ENCODE results near the gene EPHA2. TPM values are rescaled to one million over a fixed set of nuclear protein-coding genes. Genes with fewer than 3 reads are reported as not detected.
"Not testable (repeated sequence)": the region's sequence is repeated elsewhere in the genome, so short reads cannot be mapped to it uniquely, and the experiment has no call there.

EPHA2 gene
- total RNA-seq, 2 donors from 2014 or later, result not detected

GRCh38 chr1:16115468-16115983, 40.3 kb downstream of the EPHA2 start:
- no peak for ATAC-seq
- peak; percentile 37 for DNase-seq (ENCODE audit: low spot score)
- Mint-ChIP-seq H3K4me3 (no peak overlapping the region), H3K36me3 (no peaks in the 10 kb centered on the region), H3K27me3 (peaks cover 12 to 15% of the 10 kb centered on the region in 2 donors), H3K27ac (no peak overlapping the region), H3K4me1 (ENCODE audit: low read depth in 2 of 2) (peaks cover 12 to 16% of the 10 kb centered on the region in 2 donors), H3K9me3 (no peaks in the 10 kb centered on the region)

- Mint-ChIP-seq H3K9me3 (no peaks in the 10 kb centered on the region), H3K4me3 (no peak overlapping the region), H3K27ac (no peak overlapping the region)
Measured at GRCh38 chr1:16114527-16115467, 41.1 kb downstream of the EPHA2 start.

GRCh38 chr1:16112596-16113555, 43.0 kb downstream of the EPHA2 start:
- no peak overlapping the region for H3K27ac Mint-ChIP-seq
- peaks cover 21 to 23% of the 10 kb centered on the region in 2 donors for H3K27me3 Mint-ChIP-seq
- ATAC-seq (peak in 1 of 2 donors; percentile 18), DNase-seq (ENCODE audit: low spot score) (peak; percentile 51)
- H3K4me3 Mint-ChIP-seq, result no peak overlapping the region
- H3K36me3 Mint-ChIP-seq, result peaks cover 6% of the 10 kb centered on the region
- H3K9me3 Mint-ChIP-seq, result no peaks in the 10 kb centered on the region
- H3K4me1 Mint-ChIP-seq (ENCODE audit: low read depth in 2 of 2), result peaks cover 12 to 14% of the 10 kb centered on the region in 2 donors

More at GRCh38 chr1:16114527-16115467, 41.1 kb downstream of the EPHA2 start:
- DNase-seq (ENCODE audit: low spot score) (peak; percentile 51), ATAC-seq (no peak)
- H3K27me3 Mint-ChIP-seq, result peaks cover 18 to 19% of the 10 kb centered on the region in 2 donors
- peaks cover 12 to 16% of the 10 kb centered on the region in 2 donors for H3K4me1 Mint-ChIP-seq (ENCODE audit: low read depth in 2 of 2)
- H3K36me3 Mint-ChIP-seq, result no peaks in the 10 kb centered on the region

- Mint-ChIP-seq H3K4me3 (no peak overlapping the region), H3K27me3 (peaks cover 24 to 31% of the 10 kb centered on the region in 2 donors), H3K9me3 (no peaks in the 10 kb centered on the region), H3K4me1 (ENCODE audit: low read depth in 2 of 2) (peaks cover 5 to 6% of the 10 kb centered on the region in 2 donors), H3K27ac (no peak overlapping the region), H3K36me3 (peaks cover 15% of the 10 kb centered on the region)
- peak in 1 of 2 donors; percentile 53 for ATAC-seq
- peak; percentile 20 for DNase-seq (ENCODE audit: low spot score)
Measured at GRCh38 chr1:16111771-16112595, 43.9 kb downstream of the EPHA2 start.

- Mint-ChIP-seq H3K4me3 (no peak overlapping the region), H3K4me1 (ENCODE audit: low read depth in 2 of 2) (no peaks in the 10 kb centered on the region), H3K27ac (no peak overlapping the region), H3K36me3 (peaks cover 16% of the 10 kb centered on the region), H3K27me3 (peaks cover 25 to 33% of the 10 kb centered on the region in 2 donors), H3K9me3 (no peaks in the 10 kb centered on the region)
- no peak for DNase-seq (ENCODE audit: low spot score)
- ATAC-seq, result no peak
Measured at GRCh38 chr1:16110884-16111283, 45.0 kb downstream of the EPHA2 start.

- peaks cover 16% of the 10 kb centered on the region for H3K36me3 Mint-ChIP-seq
- no peaks in the 10 kb centered on the region for H3K4me1 Mint-ChIP-seq (ENCODE audit: low read depth in 2 of 2)
- ATAC-seq (no peak), DNase-seq (ENCODE audit: low spot score) (no peak)
- H3K4me3 Mint-ChIP-seq, result no peak overlapping the region
- H3K27ac Mint-ChIP-seq, result no peak overlapping the region
- no peaks in the 10 kb centered on the region for H3K9me3 Mint-ChIP-seq
- H3K27me3 Mint-ChIP-seq, result peaks cover 25 to 33% of the 10 kb centered on the region in 2 donors
Measured at GRCh38 chr1:16110456-16110855, 45.4 kb downstream of the EPHA2 start.

- ATAC-seq (no peak), DNase-seq (ENCODE audit: low spot score) (no peak)
- no peaks in the 10 kb centered on the region for H3K4me1 Mint-ChIP-seq (ENCODE audit: low read depth in 2 of 2)
- H3K9me3 Mint-ChIP-seq, result no peaks in the 10 kb centered on the region
- peaks cover 25 to 33% of the 10 kb centered on the region in 2 donors for H3K27me3 Mint-ChIP-seq
- no peak overlapping the region for H3K4me3 Mint-ChIP-seq
- H3K27ac Mint-ChIP-seq, result no peak overlapping the region
- H3K36me3 Mint-ChIP-seq, result peaks cover 16% of the 10 kb centered on the region
Measured at GRCh38 chr1:16109571-16109970, 46.3 kb downstream of the EPHA2 start.

- Mint-ChIP-seq H3K27me3 (peaks cover 25 to 33% of the 10 kb centered on the region in 2 donors), H3K36me3 (peaks cover 16% of the 10 kb centered on the region)
- not testable (repeated sequence) for ATAC-seq; H3K27ac Mint-ChIP-seq; DNase-seq (ENCODE audit: low spot score); H3K4me1 Mint-ChIP-seq (ENCODE audit: low read depth in 2 of 2); H3K4me3 Mint-ChIP-seq; H3K9me3 Mint-ChIP-seq
Measured at GRCh38 chr1:16107039-16107438, 48.8 kb downstream of the EPHA2 start.

GRCh38 chr1:16101623-16102022, 54.2 kb downstream of the EPHA2 start:
- H3K27ac Mint-ChIP-seq, result no peak overlapping the region
- H3K36me3 Mint-ChIP-seq, result no peaks in the 10 kb centered on the region
- no peak for DNase-seq (ENCODE audit: low spot score)

GRCh38 chr1:16099412-16099811, 56.5 kb downstream of the EPHA2 start:
- Mint-ChIP-seq H3K4me1 (ENCODE audit: low read depth in 2 of 2) (peaks cover 0 to 3% of the 10 kb centered on the region in 2 donors), H3K27ac (no peak overlapping the region), H3K36me3 (no peaks in the 10 kb centered on the region), H3K27me3 (peaks cover 21 to 22% of the 10 kb centered on the region in 2 donors), H3K4me3 (no peak overlapping the region), H3K9me3 (no peaks in the 10 kb centered on the region)
- ATAC-seq (no peak), DNase-seq (ENCODE audit: low spot score) (no peak)

More at GRCh38 chr1:16101623-16102022, 54.2 kb downstream of the EPHA2 start:
- H3K27me3 Mint-ChIP-seq, result peaks cover 14% of the 10 kb centered on the region in 2 donors
- H3K4me1 Mint-ChIP-seq (ENCODE audit: low read depth in 2 of 2), result no peaks in the 10 kb centered on the region
- H3K4me3 Mint-ChIP-seq, result no peak overlapping the region
- no peaks in the 10 kb centered on the region for H3K9me3 Mint-ChIP-seq
- no peak for ATAC-seq

GRCh38 chr1:16095447-16095846, 60.4 kb downstream of the EPHA2 start:
- DNase-seq (ENCODE audit: low spot score) (no peak), ATAC-seq (no peak)
- no peaks in the 10 kb centered on the region for H3K36me3 Mint-ChIP-seq
- H3K4me3 Mint-ChIP-seq, result no peak overlapping the region
- H3K4me1 Mint-ChIP-seq (ENCODE audit: low read depth in 2 of 2), result peaks cover 5 to 10% of the 10 kb centered on the region in 2 donors
- H3K9me3 Mint-ChIP-seq, result no peaks in the 10 kb centered on the region
- H3K27me3 Mint-ChIP-seq, result peaks cover 27 to 33% of the 10 kb centered on the region in 2 donors
- no peak overlapping the region for H3K27ac Mint-ChIP-seq

GRCh38 chr1:16094453-16095158, 61.3 kb downstream of the EPHA2 start:
- Mint-ChIP-seq H3K9me3 (no peaks in the 10 kb centered on the region), H3K27me3 (peaks cover 27 to 30% of the 10 kb centered on the region in 2 donors), H3K27ac (peak overlapping the region in 1 of 2 donors; percentile 5), H3K36me3 (no peaks in the 10 kb centered on the region), H3K4me3 (no peak overlapping the region), H3K4me1 (ENCODE audit: low read depth in 2 of 2) (peaks cover 5 to 10% of the 10 kb centered on the region in 2 donors)
- DNase-seq (ENCODE audit: low spot score) (no peak), ATAC-seq (no peak)
